ENCODE data around the gene CYP17A1.
"Not testable (repeated sequence)": the region's sequence is repeated elsewhere in the genome, so short reads cannot be mapped to it uniquely, and the experiment has no call there.

Gene CYP17A1

GRCh38 chr10:102831322-102832071, 5.7 kb downstream of the CYP17A1 start:
- no peak overlapping the region for H3K4me3 ChIP-seq (ENCODE audit: low read depth, low read length)
- no peaks in the 10 kb centered on the region for H3K4me1 ChIP-seq
- H3K9me3 ChIP-seq: no peaks in the 10 kb centered on the region
- TF ChIP-seq, protein P1, sequence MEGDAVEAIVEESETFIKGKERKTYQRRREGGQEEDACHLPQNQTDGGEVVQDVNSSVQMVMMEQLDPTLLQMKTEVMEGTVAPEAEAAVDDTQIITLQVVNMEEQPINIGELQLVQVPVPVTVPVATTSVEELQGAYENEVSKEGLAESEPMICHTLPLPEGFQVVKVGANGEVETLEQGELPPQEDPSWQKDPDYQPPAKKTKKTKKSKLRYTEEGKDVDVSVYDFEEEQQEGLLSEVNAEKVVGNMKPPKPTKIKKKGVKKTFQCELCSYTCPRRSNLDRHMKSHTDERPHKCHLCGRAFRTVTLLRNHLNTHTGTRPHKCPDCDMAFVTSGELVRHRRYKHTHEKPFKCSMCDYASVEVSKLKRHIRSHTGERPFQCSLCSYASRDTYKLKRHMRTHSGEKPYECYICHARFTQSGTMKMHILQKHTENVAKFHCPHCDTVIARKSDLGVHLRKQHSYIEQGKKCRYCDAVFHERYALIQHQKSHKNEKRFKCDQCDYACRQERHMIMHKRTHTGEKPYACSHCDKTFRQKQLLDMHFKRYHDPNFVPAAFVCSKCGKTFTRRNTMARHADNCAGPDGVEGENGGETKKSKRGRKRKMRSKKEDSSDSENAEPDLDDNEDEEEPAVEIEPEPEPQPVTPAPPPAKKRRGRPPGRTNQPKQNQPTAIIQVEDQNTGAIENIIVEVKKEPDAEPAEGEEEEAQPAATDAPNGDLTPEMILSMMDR (IDR thresholded peaks at IDR 0.05; ENCODE audit: low read depth, low read length): no peak
- no peaks in the 10 kb centered on the region for H3K36me3 ChIP-seq
- no peak for DNase-seq
- no peaks in the 10 kb centered on the region for H3K27me3 ChIP-seq

- no peak overlapping the region for H3K4me3 ChIP-seq (ENCODE audit: low read depth, low read length)
- DNase-seq: no peak
Observed at GRCh38 chr10:102827597-102827975, 9.6 kb downstream of the CYP17A1 start.

GRCh38 chr10:102826148-102826796, 10.9 kb downstream of the CYP17A1 start:
- no peaks in the 10 kb centered on the region for H3K4me1 ChIP-seq
- H3K4me3 ChIP-seq (ENCODE audit: low read depth, low read length): no peak overlapping the region
- TF ChIP-seq, protein P1 (IDR thresholded peaks at IDR 0.05; ENCODE audit: low read depth, low read length): no peak
- H3K9me3 ChIP-seq: no peaks in the 10 kb centered on the region
- H3K36me3 ChIP-seq: no peaks in the 10 kb centered on the region
- no peak for DNase-seq
- no peaks in the 10 kb centered on the region for H3K27me3 ChIP-seq

More at GRCh38 chr10:102827597-102827975, 9.6 kb downstream of the CYP17A1 start:
- no peaks in the 10 kb centered on the region for H3K36me3 ChIP-seq
- no peaks in the 10 kb centered on the region for H3K27me3 ChIP-seq
- TF ChIP-seq, protein P1 (IDR thresholded peaks at IDR 0.05; ENCODE audit: low read depth, low read length): no peak
- no peaks in the 10 kb centered on the region for H3K4me1 ChIP-seq
- no peaks in the 10 kb centered on the region for H3K9me3 ChIP-seq

DNA sequence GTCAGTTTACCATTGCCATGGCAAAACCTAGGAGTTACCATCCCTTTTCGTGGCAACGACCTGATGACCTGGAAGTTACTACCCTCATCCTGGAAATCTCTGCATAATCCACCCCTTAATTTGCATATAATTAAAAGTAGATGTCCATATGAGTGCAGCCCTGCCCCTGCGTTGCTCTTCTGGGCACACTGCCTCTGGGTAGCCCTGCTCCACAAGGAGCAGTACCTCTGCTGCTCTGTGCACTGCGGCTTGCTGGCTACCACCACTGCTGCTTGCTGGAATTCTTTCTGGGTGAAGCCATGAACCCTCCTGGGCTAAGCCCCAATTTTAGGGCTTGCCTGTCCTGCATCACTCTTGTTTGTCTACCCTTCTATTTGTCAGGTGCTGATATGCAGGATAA, 12.5 kb downstream of the CYP17A1 start:
- Histone ChIP-seq H3K27me3 (no peaks in the 10 kb centered on the region), H3K9me3 (no peaks in the 10 kb centered on the region), H3K36me3 (no peaks in the 10 kb centered on the region), H3K4me3 (ENCODE audit: low read depth, low read length) (no peak overlapping the region), H3K4me1 (no peaks in the 10 kb centered on the region)
- DNase-seq: no peak
- TF ChIP-seq, protein P1 (IDR thresholded peaks at IDR 0.05; ENCODE audit: low read depth, low read length): no peak

GRCh38 chr10:102822222-102822621, 15.0 kb downstream of the CYP17A1 start:
- Histone ChIP-seq H3K36me3 (no peaks in the 10 kb centered on the region), H3K4me3 (ENCODE audit: low read depth, low read length) (no peak overlapping the region), H3K9me3 (no peaks in the 10 kb centered on the region), H3K4me1 (no peaks in the 10 kb centered on the region), H3K27me3 (no peaks in the 10 kb centered on the region)
- DNase-seq: no peak
- TF ChIP-seq, protein P1 (IDR thresholded peaks at IDR 0.05; ENCODE audit: low read depth, low read length): no peak

GRCh38 chr10:102820008-102820407, 17.2 kb downstream of the CYP17A1 start:
- not testable (repeated sequence) for H3K27me3 ChIP-seq; H3K9me3 ChIP-seq; DNase-seq; H3K4me1 ChIP-seq; H3K4me3 ChIP-seq (ENCODE audit: low read depth, low read length); H3K36me3 ChIP-seq
